Stimulated activated naive CD8-positive, alpha-beta T cell treated with anti-CD3 and anti-CD28 coated beads, Interleukin-15, Interleukin-2, amounts not matched to agents 100 ng/mL and 50 ng/mL, for 24 hours (primary cell): ENCODE results near the gene ZNF580.

Source experiments
- H3K27ac Mint-ChIP-seq: one replicate; pipeline ENCODE4 v1.8.0; 2021; ENCODE audit warnings: mild to moderate bottlenecking, mixed read lengths
- H3K27me3 Mint-ChIP-seq: one replicate; pipeline ENCODE4 v1.8.0; 2021; ENCODE audit warnings: mixed read lengths
- H3K36me3 Mint-ChIP-seq: one replicate; pipeline ENCODE4 v1.8.0; 2021; ENCODE audit warnings: low read depth, mixed read lengths
- H3K4me1 Mint-ChIP-seq: one replicate; pipeline ENCODE4 v1.8.0; 2021; ENCODE audit warnings: low read depth, mixed read lengths
- H3K4me3 Mint-ChIP-seq: one replicate; pipeline ENCODE4 v1.8.0; 2021; ENCODE audit warnings: mild to moderate bottlenecking, mixed read lengths
- H3K9me3 Mint-ChIP-seq: one replicate; pipeline ENCODE4 v1.8.0; 2021; ENCODE audit warnings: mixed read lengths

ZNF580 gene

DNA sequence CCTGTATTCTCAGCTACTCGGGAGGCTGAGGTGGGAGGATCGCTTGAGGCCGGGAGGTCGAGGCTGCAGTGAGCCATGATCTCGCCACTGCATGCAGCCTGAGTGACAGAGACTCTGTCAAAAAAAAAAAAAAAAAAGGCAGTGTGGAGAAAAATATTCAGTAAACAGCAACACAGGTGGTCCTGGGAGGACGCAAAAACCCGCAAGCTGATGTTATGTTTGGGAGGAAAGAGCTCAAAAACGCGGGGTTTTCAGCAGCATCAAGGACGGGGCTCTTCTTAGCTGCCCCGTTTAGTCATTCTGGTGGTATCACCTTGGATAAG lies 15.8 kb upstream of the ZNF580 start:
- peak overlapping the region; percentile 88 for H3K27ac Mint-ChIP-seq
- H3K27me3 Mint-ChIP-seq = peaks cover 8% of the 10 kb centered on the region
- peak overlapping the region; percentile 82 for H3K4me3 Mint-ChIP-seq
- no peaks in the 10 kb centered on the region for H3K9me3 Mint-ChIP-seq
- H3K36me3 Mint-ChIP-seq = peaks cover 10% of the 10 kb centered on the region
- peaks cover 47% of the 10 kb centered on the region for H3K4me1 Mint-ChIP-seq

DNA sequence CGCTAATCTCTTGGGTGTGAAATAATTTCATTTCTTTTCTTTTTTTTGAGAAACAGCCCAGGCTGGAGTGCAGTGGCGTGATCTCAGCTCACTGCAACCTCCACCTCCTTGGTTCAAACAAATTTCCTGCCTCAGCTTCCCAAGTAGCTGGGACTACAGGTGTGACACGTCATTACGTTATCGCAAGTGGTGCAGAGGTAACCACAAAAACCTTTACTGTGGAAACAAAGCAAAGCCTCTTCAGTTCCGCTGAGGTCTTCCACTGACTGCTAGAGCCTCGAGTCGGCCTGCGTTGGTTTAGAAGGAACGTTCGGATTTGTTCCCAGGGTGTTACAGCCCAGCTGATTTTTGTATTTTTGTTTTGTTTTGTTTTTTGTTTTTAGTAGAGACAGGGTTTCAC lies 14.5 kb upstream of the ZNF580 start:
- Mint-ChIP-seq H3K4me3 (peak overlapping the region; percentile 52), H3K4me1 (peaks cover 35% of the 10 kb centered on the region), H3K27ac (no peak overlapping the region)

DNA sequence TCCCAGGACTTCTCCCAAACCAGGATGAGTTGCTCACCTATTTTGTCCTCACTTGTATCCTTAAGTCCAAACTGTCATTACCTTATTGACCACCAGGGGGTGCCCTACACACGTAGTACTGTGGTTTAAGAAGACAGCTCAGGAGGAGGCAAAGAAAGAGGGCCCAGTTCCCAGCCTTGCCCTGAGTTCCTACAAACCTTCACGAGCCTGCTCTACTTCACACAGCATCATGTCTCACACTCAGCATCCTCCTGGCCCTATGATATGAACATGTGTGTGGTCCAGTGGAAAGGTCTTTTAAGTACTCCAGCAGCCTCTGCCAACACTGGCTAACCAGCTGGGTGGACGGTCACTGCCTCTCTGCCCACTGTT lies 8.4 kb upstream of the ZNF580 start:
- Mint-ChIP-seq H3K9me3 (no peaks in the 10 kb centered on the region), H3K27me3 (no peaks in the 10 kb centered on the region), H3K36me3 (peaks cover 19% of the 10 kb centered on the region), H3K4me3 (no peak overlapping the region), H3K27ac (peak overlapping the region; percentile 29), H3K4me1 (peaks cover 38% of the 10 kb centered on the region)

More for the DNA sequence above, 14.5 kb upstream of the ZNF580 start:
- Mint-ChIP-seq H3K27me3 (peaks cover 8% of the 10 kb centered on the region), H3K36me3 (no peaks in the 10 kb centered on the region), H3K9me3 (no peaks in the 10 kb centered on the region)

DNA sequence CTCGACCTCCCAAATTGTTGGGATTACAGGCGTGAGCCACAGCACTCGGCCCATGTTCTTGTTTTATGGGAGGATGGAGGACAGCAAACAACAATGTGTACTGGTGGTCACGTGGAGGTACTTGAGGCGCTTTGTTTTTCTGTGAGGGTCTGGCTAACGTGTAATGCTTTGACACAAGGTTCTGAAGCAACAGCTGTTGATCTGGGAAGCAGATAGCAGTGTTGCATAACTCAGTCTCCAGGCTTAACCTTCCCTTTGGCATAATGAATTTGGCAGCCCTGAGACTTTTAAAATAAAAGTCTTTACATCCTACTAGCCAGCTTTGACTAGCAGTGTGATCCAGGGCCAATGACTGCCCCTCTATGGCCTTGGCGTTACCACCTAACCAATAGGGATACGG lies 6.9 kb upstream of the ZNF580 start:
- no peaks in the 10 kb centered on the region for H3K27me3 Mint-ChIP-seq
- peak overlapping the region; percentile 99 for H3K27ac Mint-ChIP-seq
- H3K36me3 Mint-ChIP-seq = peaks cover 30% of the 10 kb centered on the region
- no peak overlapping the region for H3K4me3 Mint-ChIP-seq
- H3K4me1 Mint-ChIP-seq = peaks cover 51% of the 10 kb centered on the region
- no peaks in the 10 kb centered on the region for H3K9me3 Mint-ChIP-seq

DNA sequence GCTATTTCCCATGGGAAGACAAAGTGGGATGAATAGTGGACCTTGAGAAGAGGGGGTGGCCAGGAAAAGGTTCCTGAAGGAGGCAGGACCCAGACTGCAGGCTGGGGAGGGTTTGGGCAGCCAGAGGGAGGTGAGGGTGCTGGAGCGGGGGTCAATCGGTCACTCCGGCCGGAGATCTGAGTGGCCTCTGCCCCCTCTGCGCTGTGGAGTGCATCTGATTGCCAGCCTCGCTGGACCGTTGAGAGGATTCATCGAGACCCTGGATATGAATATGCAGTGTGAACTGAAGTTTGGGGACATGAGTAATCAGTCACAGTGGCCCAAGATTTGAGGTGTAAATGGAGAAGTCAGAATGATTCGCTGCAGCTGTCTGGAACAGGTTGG lies 5.5 kb upstream of the ZNF580 start:
- peaks cover 65% of the 10 kb centered on the region for H3K4me1 Mint-ChIP-seq
- no peaks in the 10 kb centered on the region for H3K27me3 Mint-ChIP-seq
- H3K27ac Mint-ChIP-seq = peak overlapping the region; percentile 99
- H3K36me3 Mint-ChIP-seq = peaks cover 43% of the 10 kb centered on the region
- peak overlapping the region; percentile 96 for H3K4me3 Mint-ChIP-seq
- no peaks in the 10 kb centered on the region for H3K9me3 Mint-ChIP-seq

DNA sequence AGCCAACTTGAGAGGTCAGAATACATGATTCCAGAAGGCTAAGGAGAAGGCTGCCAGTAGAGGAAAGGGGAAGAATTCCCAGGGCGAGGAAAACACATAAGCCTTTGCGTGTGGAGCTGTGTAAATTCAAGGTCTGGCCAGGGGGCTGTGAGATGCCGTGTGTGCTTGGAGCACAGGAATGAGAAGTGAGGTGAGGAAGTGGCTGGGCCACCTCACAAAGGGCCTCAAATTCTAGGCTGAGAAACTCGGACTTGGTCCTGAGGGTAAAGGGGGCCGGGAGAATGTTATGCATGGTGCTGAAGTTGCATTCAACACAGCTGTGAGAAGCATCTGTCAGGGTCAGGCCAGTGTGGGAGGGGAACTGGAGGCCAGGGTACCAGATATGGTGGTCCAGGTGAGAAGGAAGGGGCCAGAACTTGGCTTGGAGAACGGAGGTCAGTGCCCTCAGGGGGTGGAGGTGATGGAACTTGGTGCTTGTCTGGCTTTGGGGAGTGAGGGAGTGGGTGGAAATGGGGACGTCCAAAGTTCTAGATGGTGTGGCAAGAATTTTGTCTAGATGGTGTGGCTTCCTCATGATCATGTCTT lies 4.9 kb upstream of the ZNF580 start:
- H3K27me3 Mint-ChIP-seq = no peaks in the 10 kb centered on the region
- peaks cover 68% of the 10 kb centered on the region for H3K4me1 Mint-ChIP-seq
- no peaks in the 10 kb centered on the region for H3K9me3 Mint-ChIP-seq
- H3K36me3 Mint-ChIP-seq = peaks cover 46% of the 10 kb centered on the region
- H3K27ac Mint-ChIP-seq = peak overlapping the region; percentile 99
- H3K4me3 Mint-ChIP-seq = peak overlapping the region; percentile 96

DNA sequence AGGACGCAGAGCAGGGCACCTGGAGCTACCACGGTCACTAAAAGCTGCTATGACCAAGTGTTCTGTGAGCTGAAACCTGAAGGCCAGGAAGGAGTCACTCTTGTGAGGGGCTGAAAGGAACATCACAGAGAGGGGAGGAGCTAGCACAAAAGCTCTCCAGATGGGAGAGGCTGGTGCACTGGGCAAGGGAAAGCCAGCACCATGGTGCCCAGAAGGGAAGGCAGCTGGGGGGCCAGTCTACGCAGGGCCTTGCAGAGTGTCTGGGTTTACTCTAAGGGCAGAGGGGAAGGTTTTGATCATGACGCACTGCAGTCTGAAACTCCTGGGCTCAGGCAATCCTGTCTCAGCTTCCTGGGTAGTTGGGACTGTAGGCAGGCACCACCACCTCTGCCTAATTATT lies 4.1 kb upstream of the ZNF580 start:
- Mint-ChIP-seq H3K27me3 (no peaks in the 10 kb centered on the region), H3K36me3 (peaks cover 49% of the 10 kb centered on the region), H3K4me3 (peak overlapping the region; percentile 96), H3K4me1 (peaks cover 68% of the 10 kb centered on the region), H3K27ac (peak overlapping the region; percentile 99), H3K9me3 (no peaks in the 10 kb centered on the region)

GRCh38 chr19:55637534-55637933 lies 3.3 kb upstream of the ZNF580 start:
- H3K27ac Mint-ChIP-seq = peak overlapping the region; percentile 99
- no peaks in the 10 kb centered on the region for H3K9me3 Mint-ChIP-seq
- H3K36me3 Mint-ChIP-seq = peaks cover 54% of the 10 kb centered on the region
- H3K4me3 Mint-ChIP-seq = peak overlapping the region; percentile 27
- H3K27me3 Mint-ChIP-seq = no peaks in the 10 kb centered on the region
- peaks cover 67% of the 10 kb centered on the region for H3K4me1 Mint-ChIP-seq

DNA sequence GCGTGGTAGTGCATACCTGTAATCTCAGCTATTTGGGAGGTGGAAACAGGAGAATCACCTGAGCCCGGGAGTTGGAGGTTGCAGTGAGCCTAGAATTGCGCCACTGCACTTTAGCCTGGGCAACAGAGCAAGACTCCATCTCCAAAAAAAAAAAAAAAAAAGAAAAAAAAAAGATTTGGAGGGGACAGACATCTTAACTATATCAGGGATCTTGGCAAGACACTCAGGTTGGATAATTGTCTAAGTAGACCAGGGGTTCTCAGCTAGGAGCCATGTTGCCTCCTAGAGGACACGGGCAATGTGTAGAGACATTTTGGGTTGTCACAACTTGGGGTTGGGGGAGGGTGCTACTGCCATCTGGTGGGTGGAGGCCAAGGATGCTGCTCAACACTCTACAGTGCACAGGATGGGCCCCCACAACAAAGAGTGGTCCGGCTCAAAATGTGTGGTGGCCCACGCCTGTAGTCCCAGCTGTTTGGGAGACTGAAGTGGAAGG lies 1.9 kb upstream of the ZNF580 start:
- H3K36me3 Mint-ChIP-seq = peaks cover 61% of the 10 kb centered on the region
- H3K27ac Mint-ChIP-seq = peak overlapping the region; percentile 42
- H3K4me3 Mint-ChIP-seq = peak overlapping the region; percentile 84
- no peaks in the 10 kb centered on the region for H3K9me3 Mint-ChIP-seq
- peaks cover 76% of the 10 kb centered on the region for H3K4me1 Mint-ChIP-seq
- no peaks in the 10 kb centered on the region for H3K27me3 Mint-ChIP-seq

GRCh38 chr19:55640043-55640576 lies 692 bp upstream of the ZNF580 start:
- H3K27me3 Mint-ChIP-seq = no peaks in the 10 kb centered on the region
- H3K4me1 Mint-ChIP-seq = peaks cover 79% of the 10 kb centered on the region
- H3K36me3 Mint-ChIP-seq = peaks cover 66% of the 10 kb centered on the region
- peak overlapping the region; percentile 95 for H3K27ac Mint-ChIP-seq
- H3K9me3 Mint-ChIP-seq = no peaks in the 10 kb centered on the region
- H3K4me3 Mint-ChIP-seq = peak overlapping the region; percentile 84

DNA sequence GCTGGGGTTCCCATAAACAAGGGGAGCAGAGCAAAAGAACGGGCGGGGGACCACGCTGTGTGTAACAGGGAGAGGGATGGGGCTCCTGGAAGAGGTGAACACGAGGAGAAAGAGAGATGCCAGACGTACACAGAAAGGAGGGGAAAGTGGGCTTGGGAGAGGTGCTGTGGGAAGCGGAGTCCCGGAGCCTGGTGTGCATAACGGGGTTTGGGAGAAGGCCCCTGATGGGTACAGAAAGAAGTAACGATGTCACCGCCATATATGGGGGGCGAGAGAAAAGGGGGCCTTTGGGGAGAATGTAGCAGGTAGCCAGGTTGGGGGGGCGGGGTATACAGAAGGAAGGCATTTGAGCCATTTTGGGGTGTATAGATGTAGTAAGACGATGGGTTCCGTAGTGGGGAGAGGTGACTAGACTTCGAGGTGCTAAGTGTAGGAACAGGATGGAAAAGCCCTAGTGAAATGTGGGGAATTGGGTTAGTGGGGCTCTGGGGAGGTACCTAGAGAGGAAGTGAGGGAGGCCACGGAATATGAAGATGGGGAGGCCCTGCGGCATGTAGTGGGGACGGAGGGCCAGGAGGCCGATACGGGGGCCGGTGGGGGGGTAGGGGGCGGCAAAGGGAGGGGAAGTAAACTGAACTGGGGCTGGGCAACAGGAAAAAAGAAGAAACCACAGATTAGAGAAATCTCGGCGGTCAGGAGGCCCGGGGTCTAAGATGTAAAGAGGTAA lies 787 bp downstream of the ZNF580 start:
- no peaks in the 10 kb centered on the region for H3K27me3 Mint-ChIP-seq
- H3K27ac Mint-ChIP-seq = peak overlapping the region; percentile 98
- H3K4me3 Mint-ChIP-seq = peak overlapping the region; percentile 98
- H3K9me3 Mint-ChIP-seq = no peaks in the 10 kb centered on the region
- peaks cover 58% of the 10 kb centered on the region for H3K36me3 Mint-ChIP-seq
- H3K4me1 Mint-ChIP-seq = peaks cover 77% of the 10 kb centered on the region

- peaks cover 65% of the 10 kb centered on the region for H3K36me3 Mint-ChIP-seq
Measured at GRCh38 chr19:55642153-55643002, 1.6 kb downstream of the ZNF580 start.

GRCh38 chr19:55643003-55643886 lies 2.4 kb downstream of the ZNF580 start, which contains the start of gene ZNF581:
TSS of gene ZNF581 (plus strand) at chr19:55643649. CDS start at chr19:55644572, 923 bp downstream.
- Mint-ChIP-seq H3K27me3 (no peaks in the 10 kb centered on the region), H3K27ac (peak within 1 kb of the TSS; percentile 98), H3K4me1 (peaks cover 73% of the 10 kb centered on the region), H3K9me3 (no peaks in the 10 kb centered on the region), H3K36me3 (peaks cover 59% of the 10 kb centered on the region), H3K4me3 (peak within 1 kb of the TSS; percentile 98)

More at GRCh38 chr19:55642153-55643002, 1.6 kb downstream of the ZNF580 start:
- Mint-ChIP-seq H3K27ac (peak overlapping the region; percentile 98), H3K4me3 (peak overlapping the region; percentile 98), H3K4me1 (peaks cover 76% of the 10 kb centered on the region), H3K27me3 (no peaks in the 10 kb centered on the region), H3K9me3 (no peaks in the 10 kb centered on the region)

- H3K27ac Mint-ChIP-seq = peak overlapping the region; percentile 95
- peak overlapping the region; percentile 98 for H3K4me3 Mint-ChIP-seq
- peaks cover 55% of the 10 kb centered on the region for H3K36me3 Mint-ChIP-seq
- no peaks in the 10 kb centered on the region for H3K9me3 Mint-ChIP-seq
- H3K27me3 Mint-ChIP-seq = no peaks in the 10 kb centered on the region
- H3K4me1 Mint-ChIP-seq = peaks cover 72% of the 10 kb centered on the region
Measured at GRCh38 chr19:55643887-55644176, 3.0 kb downstream of the ZNF580 start.
